ENCODE data around the gene UBE3D.

UBE3D gene

GRCh38 chr6:82958551-82958950 lies 107.1 kb downstream of the UBE3D start:
- Histone ChIP-seq H4K20me1 (ENCODE audit: insufficient read depth, low read length) (no peaks in the 10 kb centered on the region), H3K9me2 (replicated peaks; ENCODE audit: insufficient read depth, low read length) (no peaks in the 10 kb centered on the region), H3K4me1 (ENCODE audit: low read length) (no peaks in the 10 kb centered on the region), H3K27me3 (replicated peaks; ENCODE audit: insufficient read depth, low read length) (no peaks in the 10 kb centered on the region), H3F3A (ENCODE audit: insufficient read depth, low read length) (no peaks in the 10 kb centered on the region), H3K4me3 (ENCODE audit: low read length) (no peak overlapping the region), H2AFZ (ENCODE audit: low read length) (no peak overlapping the region), H3K27ac (ENCODE audit: low read length) (no peak overlapping the region), H3K9me3 (replicated peaks; ENCODE audit: insufficient read depth, low read length) (no peaks in the 10 kb centered on the region), H3K9ac (ENCODE audit: low read length) (no peak overlapping the region), H3K79me2 (ENCODE audit: low read length) (no peaks in the 10 kb centered on the region), H3K4me2 (ENCODE audit: low read depth, low read length) (no peak overlapping the region), H3K36me3 (replicated peaks; ENCODE audit: insufficient read depth, low read length) (no peaks in the 10 kb centered on the region)
- TF ChIP-seq CTCF (IDR thresholded peaks at IDR 0.05; ENCODE audit: low read length) (no peak), EZH2 (optimal IDR thresholded peaks at IDR 0.05; ENCODE audit: low read depth, low read length) (no peak), EZH2phosphoT487 (IDR thresholded peaks at IDR 0.05; ENCODE audit: low read length) (no peak)
- no peak for DNase-seq

GRCh38 chr6:82957868-82958245 lies 107.8 kb downstream of the UBE3D start:
- Histone ChIP-seq H3K36me3 (replicated peaks; ENCODE audit: insufficient read depth, low read length) (no peaks in the 10 kb centered on the region), H3K4me2 (ENCODE audit: low read depth, low read length) (no peak overlapping the region), H3K9ac (ENCODE audit: low read length) (no peak overlapping the region), H2AFZ (ENCODE audit: low read length) (no peak overlapping the region), H3K79me2 (ENCODE audit: low read length) (no peaks in the 10 kb centered on the region), H3K9me2 (replicated peaks; ENCODE audit: insufficient read depth, low read length) (no peaks in the 10 kb centered on the region), H3K27me3 (replicated peaks; ENCODE audit: insufficient read depth, low read length) (no peaks in the 10 kb centered on the region), H4K20me1 (ENCODE audit: insufficient read depth, low read length) (no peaks in the 10 kb centered on the region), H3F3A (ENCODE audit: insufficient read depth, low read length) (no peaks in the 10 kb centered on the region), H3K4me1 (ENCODE audit: low read length) (no peaks in the 10 kb centered on the region), H3K27ac (ENCODE audit: low read length) (no peak overlapping the region), H3K9me3 (replicated peaks; ENCODE audit: insufficient read depth, low read length) (no peaks in the 10 kb centered on the region), H3K4me3 (ENCODE audit: low read length) (no peak overlapping the region)
- no peak for DNase-seq
- no peak for TF ChIP-seq EZH2phosphoT487 (IDR thresholded peaks at IDR 0.05; ENCODE audit: low read length)
- TF ChIP-seq CTCF (IDR thresholded peaks at IDR 0.05; ENCODE audit: low read length), result no peak
- no peak for TF ChIP-seq EZH2 (optimal IDR thresholded peaks at IDR 0.05; ENCODE audit: low read depth, low read length)

- no peaks in the 10 kb centered on the region for H3K79me2 ChIP-seq (ENCODE audit: low read length)
- H3K9me3 ChIP-seq (replicated peaks; ENCODE audit: insufficient read depth, low read length), result no peaks in the 10 kb centered on the region
- no peaks in the 10 kb centered on the region for H3F3A ChIP-seq (ENCODE audit: insufficient read depth, low read length)
- no peak overlapping the region for H3K4me2 ChIP-seq (ENCODE audit: low read depth, low read length)
- H3K4me1 ChIP-seq (ENCODE audit: low read length), result no peaks in the 10 kb centered on the region
- no peaks in the 10 kb centered on the region for H3K27me3 ChIP-seq (replicated peaks; ENCODE audit: insufficient read depth, low read length)
- no peak overlapping the region for H2AFZ ChIP-seq (ENCODE audit: low read length)
- TF ChIP-seq EZH2phosphoT487 (IDR thresholded peaks at IDR 0.05; ENCODE audit: low read length), result no peak
- no peak overlapping the region for H3K9ac ChIP-seq (ENCODE audit: low read length)
- DNase-seq, result no peak
- no peaks in the 10 kb centered on the region for H3K36me3 ChIP-seq (replicated peaks; ENCODE audit: insufficient read depth, low read length)
- H3K4me3 ChIP-seq (ENCODE audit: low read length), result no peak overlapping the region
- H4K20me1 ChIP-seq (ENCODE audit: insufficient read depth, low read length), result no peaks in the 10 kb centered on the region
- no peak overlapping the region for H3K27ac ChIP-seq (ENCODE audit: low read length)
- no peaks in the 10 kb centered on the region for H3K9me2 ChIP-seq (replicated peaks; ENCODE audit: insufficient read depth, low read length)
Observed at GRCh38 chr6:82957171-82957867, 108.3 kb downstream of the UBE3D start.

GRCh38 chr6:82955841-82956240 lies 109.8 kb downstream of the UBE3D start:
- Histone ChIP-seq H4K20me1 (ENCODE audit: insufficient read depth, low read length) (no peaks in the 10 kb centered on the region), H3K36me3 (replicated peaks; ENCODE audit: insufficient read depth, low read length) (no peaks in the 10 kb centered on the region), H3K4me3 (ENCODE audit: low read length) (no peak overlapping the region), H3K9me3 (replicated peaks; ENCODE audit: insufficient read depth, low read length) (no peaks in the 10 kb centered on the region), H3K27ac (ENCODE audit: low read length) (no peak overlapping the region), H3K4me1 (ENCODE audit: low read length) (no peaks in the 10 kb centered on the region), H3K4me2 (ENCODE audit: low read depth, low read length) (no peak overlapping the region), H3K9me2 (replicated peaks; ENCODE audit: insufficient read depth, low read length) (no peaks in the 10 kb centered on the region), H3F3A (ENCODE audit: insufficient read depth, low read length) (no peaks in the 10 kb centered on the region), H3K79me2 (ENCODE audit: low read length) (no peaks in the 10 kb centered on the region), H3K27me3 (replicated peaks; ENCODE audit: insufficient read depth, low read length) (no peaks in the 10 kb centered on the region), H2AFZ (ENCODE audit: low read length) (no peak overlapping the region), H3K9ac (ENCODE audit: low read length) (no peak overlapping the region)
- TF ChIP-seq EZH2 (optimal IDR thresholded peaks at IDR 0.05; ENCODE audit: low read depth, low read length), result no peak
- TF ChIP-seq EZH2phosphoT487 (IDR thresholded peaks at IDR 0.05; ENCODE audit: low read length), result no peak
- TF ChIP-seq CTCF (IDR thresholded peaks at IDR 0.05; ENCODE audit: low read length), result no peak
- no peak for DNase-seq
